IPS-18c (cell line): ENCODE measurements around the gene ASAH2.

Source experiments
- H3K4me3 ChIP-seq: 2 replicates; pipeline ENCODE4 v1.7.0; 2013; ENCODE audit warnings: low read depth, mild to moderate bottlenecking, low read length, moderate library complexity; ENCODE audit not compliant: insufficient read depth
- H3K9me3 ChIP-seq: one replicate; pipeline ENCODE4 v1.6.1; 2013; ENCODE audit warnings: mild to moderate bottlenecking, low read length, moderate library complexity; ENCODE audit not compliant: control insufficient read depth, insufficient read depth

Gene ASAH2

GRCh38 chr10:50222199-50222598 is 29.1 kb downstream of the ASAH2 start:
- H3K4me3 ChIP-seq: no peak overlapping the region
- no peaks in the 10 kb centered on the region for H3K9me3 ChIP-seq

- H3K4me3 ChIP-seq: no peak overlapping the region
- no peaks in the 10 kb centered on the region for H3K9me3 ChIP-seq
Measured at GRCh38 chr10:50221470-50221869, 29.8 kb downstream of the ASAH2 start.

GRCh38 chr10:50219646-50220045 is 31.7 kb downstream of the ASAH2 start:
- H3K4me3 ChIP-seq: no peak overlapping the region
- no peaks in the 10 kb centered on the region for H3K9me3 ChIP-seq

GRCh38 chr10:50219200-50219599 is 32.1 kb downstream of the ASAH2 start:
- no peak overlapping the region for H3K4me3 ChIP-seq
- H3K9me3 ChIP-seq: no peaks in the 10 kb centered on the region

GRCh38 chr10:50216894-50217293 is 34.4 kb downstream of the ASAH2 start:
- no peaks in the 10 kb centered on the region for H3K9me3 ChIP-seq
- H3K4me3 ChIP-seq: no peak overlapping the region

GRCh38 chr10:50216418-50216817 is 34.9 kb downstream of the ASAH2 start:
- no peaks in the 10 kb centered on the region for H3K9me3 ChIP-seq
- H3K4me3 ChIP-seq: no peak overlapping the region

- H3K4me3 ChIP-seq: no peak overlapping the region
- H3K9me3 ChIP-seq: no peaks in the 10 kb centered on the region
Measured at GRCh38 chr10:50211670-50212069, 39.6 kb downstream of the ASAH2 start.

GRCh38 chr10:50210876-50211275 is 40.4 kb downstream of the ASAH2 start:
- no peak overlapping the region for H3K4me3 ChIP-seq
- H3K9me3 ChIP-seq: no peaks in the 10 kb centered on the region
